GM12874 (cell line): ENCODE results near the gene CBL.

ENCODE experiments used
- TF ChIP-seq, protein P1 (sequence below): IDR thresholded peaks from 2 replicates; pipeline ENCODE4 v1.5.1; 2011; ENCODE audit warnings: low read depth, mild to moderate bottlenecking, control low read depth, low read length, moderate library complexity; ENCODE audit not compliant: insufficient read depth

The CBL gene

DNA sequence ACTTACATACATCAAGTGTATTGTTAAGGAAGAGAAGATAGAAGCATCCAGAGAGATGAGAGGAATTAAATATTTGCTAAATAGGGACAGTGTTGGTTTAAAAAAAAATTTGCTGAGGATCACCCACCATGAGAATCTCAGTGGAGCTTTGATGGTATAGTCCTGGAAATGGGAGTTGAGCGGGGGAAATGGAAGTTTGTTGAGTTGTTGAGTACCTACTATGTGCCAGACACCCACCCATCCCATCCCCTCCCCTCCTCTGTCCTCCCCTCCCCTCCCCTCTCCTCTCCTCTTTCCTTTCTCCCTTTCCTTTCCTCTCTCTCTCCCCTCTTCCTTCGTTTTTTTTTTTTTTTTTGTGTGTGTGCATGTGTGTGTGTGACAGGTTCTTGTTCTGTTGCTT, 145.1 kb downstream of the CBL start:
- TF ChIP-seq, protein P1, sequence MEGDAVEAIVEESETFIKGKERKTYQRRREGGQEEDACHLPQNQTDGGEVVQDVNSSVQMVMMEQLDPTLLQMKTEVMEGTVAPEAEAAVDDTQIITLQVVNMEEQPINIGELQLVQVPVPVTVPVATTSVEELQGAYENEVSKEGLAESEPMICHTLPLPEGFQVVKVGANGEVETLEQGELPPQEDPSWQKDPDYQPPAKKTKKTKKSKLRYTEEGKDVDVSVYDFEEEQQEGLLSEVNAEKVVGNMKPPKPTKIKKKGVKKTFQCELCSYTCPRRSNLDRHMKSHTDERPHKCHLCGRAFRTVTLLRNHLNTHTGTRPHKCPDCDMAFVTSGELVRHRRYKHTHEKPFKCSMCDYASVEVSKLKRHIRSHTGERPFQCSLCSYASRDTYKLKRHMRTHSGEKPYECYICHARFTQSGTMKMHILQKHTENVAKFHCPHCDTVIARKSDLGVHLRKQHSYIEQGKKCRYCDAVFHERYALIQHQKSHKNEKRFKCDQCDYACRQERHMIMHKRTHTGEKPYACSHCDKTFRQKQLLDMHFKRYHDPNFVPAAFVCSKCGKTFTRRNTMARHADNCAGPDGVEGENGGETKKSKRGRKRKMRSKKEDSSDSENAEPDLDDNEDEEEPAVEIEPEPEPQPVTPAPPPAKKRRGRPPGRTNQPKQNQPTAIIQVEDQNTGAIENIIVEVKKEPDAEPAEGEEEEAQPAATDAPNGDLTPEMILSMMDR, result no peak

DNA sequence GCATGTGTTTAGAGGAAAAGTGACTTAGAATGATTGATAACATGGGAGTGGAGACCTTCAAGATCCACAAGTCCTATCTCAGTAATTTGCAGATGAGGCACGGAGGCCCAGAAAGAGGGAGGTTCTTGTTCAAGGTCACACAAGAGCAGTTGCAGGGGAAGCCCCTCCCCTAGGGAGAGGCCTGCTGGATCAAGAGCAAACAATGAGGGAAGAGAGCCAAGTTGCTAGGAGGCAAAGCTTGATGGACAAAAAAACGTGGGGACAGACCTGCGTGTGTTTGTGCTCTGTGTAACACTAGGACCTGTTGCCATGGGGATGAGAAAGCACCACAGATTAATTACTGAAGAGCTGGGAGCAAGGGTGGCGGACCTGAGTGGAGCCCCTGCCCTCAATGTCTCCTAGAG, 146.7 kb downstream of the CBL start:
- TF ChIP-seq, protein P1, result no peak

DNA sequence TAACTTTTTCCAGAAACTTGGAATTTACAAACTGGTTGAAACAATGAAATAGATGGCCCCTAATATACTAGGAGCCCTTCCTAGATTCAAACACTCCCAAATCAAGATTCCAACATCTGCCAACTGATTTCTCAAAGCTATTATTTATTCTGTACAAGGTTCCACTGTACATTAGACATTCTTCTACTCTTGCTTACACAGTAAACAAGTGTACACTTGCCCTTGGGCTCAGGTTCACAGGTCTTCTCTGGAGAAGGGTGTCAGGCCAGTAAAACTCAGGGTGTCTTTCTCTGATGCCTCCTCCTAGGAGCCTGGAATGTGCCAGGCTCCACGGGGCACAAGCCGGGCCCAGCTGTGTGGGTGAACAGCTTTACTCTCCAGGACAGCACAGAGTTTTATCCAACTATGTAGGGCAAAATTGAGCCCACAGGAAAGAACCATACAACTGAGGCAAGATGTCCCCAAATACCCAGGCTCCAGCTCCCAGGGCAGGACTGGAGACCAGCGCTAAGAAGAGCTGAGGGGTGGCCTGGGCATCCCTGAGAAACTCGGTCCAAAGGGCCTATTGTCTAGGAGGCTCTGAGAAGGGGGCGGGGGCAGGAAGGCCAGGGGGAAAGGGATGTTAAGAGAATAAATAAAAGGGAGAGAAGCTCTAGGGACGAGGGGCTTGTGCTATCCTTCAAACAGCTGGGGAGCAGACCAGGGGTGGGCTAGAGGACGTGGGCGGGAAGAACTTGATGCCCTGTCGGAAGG, 149.1 kb downstream of the CBL start:
- TF ChIP-seq, protein P1, result no peak

DNA sequence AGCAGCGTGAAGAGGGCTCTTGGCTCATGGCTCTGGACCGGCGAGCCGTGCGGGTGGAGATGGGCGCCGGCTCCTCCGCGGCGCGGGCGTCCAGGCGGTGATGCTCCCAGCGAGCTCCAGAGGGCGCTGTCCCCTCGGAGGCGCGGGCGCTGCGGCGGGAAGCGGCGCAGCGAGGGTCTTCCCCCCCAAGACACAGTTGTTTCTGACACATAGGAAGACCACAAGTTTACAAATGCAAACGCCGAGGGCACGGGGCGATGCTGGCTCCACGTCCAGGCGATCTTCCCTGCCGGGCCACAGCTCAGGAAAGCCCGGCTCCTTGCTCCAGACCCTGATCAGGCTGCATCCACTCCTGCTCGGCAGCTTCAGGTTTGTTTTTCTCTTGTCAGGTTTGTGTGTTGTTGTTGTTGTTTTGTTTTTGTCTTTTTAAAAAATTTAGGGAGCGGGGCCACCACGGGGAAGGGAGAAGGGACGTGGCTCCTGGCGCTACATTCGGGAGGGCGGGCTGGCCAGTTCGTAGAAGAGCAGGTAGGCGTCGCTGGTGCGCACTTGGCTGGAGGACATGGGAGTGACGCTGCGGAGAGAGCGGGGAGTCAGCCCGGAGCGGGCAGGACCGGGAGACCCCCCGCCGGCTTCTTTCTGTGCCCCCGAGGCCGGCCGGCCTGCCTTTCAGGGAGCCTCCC, 150.4 kb downstream of the CBL start:
- TF ChIP-seq, protein P1, result peak; percentile 97

DNA sequence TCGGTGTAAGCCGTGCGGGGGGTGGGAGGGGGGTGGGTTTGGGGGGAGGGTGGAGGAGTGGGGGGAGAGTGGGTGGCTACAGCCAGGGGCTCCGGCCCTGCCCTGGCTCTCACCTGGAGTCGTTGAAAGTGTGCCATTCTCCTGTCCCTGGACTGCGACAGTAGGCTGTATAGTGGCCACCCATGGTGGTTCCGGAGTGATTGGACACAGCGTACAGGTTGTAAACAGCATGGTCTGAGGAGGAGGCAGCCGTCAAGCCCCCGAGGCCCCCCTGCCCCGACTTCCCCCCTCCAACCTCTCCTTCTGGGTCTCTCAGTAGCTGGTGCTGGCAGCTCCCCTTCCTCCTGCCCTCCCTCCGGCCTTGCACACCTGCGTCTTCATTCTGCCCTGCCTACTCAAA, 150.9 kb downstream of the CBL start:
- TF ChIP-seq, protein P1, result no peak
